MM.1S (cell line): ENCODE results near the gene PIP4K2B.

Experiments
- CTCF ChIP-seq: fragments of 300-600 bp; sonication (generic); IDR thresholded peaks from 2 replicates; pipeline ENCODE4 v1.5.1; 2016; ENCODE audit warnings: antibody characterized with exemption, low read length, mixed read lengths
- EZH2 ChIP-seq: fragments of 300-600 bp; sonication (generic); optimal IDR thresholded peaks from 2 replicates; pipeline ENCODE3; 2017; ENCODE audit warnings: low read depth, mild to moderate bottlenecking, antibody characterized with exemption, low read length, mixed read lengths
- EZH2phosphoT487 ChIP-seq: fragments of 300-600 bp; sonication (generic); IDR thresholded peaks from 2 replicates; pipeline ENCODE4 v1.6.1; 2018; ENCODE audit warnings: antibody characterized with exemption, low read length

- no peak for TF ChIP-seq CTCF
- no peak for TF ChIP-seq EZH2
- no peak for TF ChIP-seq EZH2phosphoT487
Measured at GRCh38 chr17:38728290-38728831, 71.0 kb downstream of the PIP4K2B start.
